ENCODE results near the gene PKN1. TPM values are rescaled to one million over a fixed set of nuclear protein-coding genes. Genes with fewer than 3 reads are reported as not detected.

PKN1 gene
- total and polyA plus RNA-seq, 2 experiments from 2014 or later: 86.8 to 201 TPM

DNA sequence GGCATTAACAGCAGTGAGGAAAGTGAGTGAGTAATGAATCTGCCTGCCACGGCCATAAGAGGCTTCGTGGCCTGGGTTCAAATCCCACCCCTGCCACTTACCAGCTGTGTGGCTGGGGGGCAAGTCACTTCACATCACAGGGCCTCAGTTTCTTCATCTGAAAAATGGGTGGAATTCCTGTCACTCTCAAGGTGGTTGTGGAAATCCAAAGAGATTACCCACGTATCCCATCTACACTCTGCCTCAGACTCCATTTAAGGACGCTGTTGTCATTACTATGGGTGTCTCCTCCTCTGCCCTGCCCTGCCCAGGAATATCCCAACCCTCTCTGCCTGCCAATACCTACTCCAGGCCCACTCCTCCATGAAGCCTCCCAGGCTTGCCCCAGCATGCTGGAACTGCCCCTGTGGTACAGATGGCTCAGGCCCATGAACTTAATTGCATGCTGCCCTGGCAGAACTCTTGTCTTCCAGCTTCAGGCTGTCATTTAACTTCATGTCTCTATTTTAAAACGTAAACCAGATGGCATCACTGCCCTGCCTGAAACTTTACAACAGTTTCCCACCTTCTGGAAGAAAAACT is 59.7 kb downstream of the PKN1 start (continued):
- TF ChIP-seq ZNF462 (CRISPR knock-in tag; IDR thresholded peaks at IDR 0.05): no peak
- no peak for TF ChIP-seq ZNF114 (CRISPR knock-in tag; IDR thresholded peaks at IDR 0.05)
- no peak for TF ChIP-seq EZH2phosphoT487 (IDR thresholded peaks at IDR 0.05; ENCODE audit: unreplicated experiment)

DNA sequence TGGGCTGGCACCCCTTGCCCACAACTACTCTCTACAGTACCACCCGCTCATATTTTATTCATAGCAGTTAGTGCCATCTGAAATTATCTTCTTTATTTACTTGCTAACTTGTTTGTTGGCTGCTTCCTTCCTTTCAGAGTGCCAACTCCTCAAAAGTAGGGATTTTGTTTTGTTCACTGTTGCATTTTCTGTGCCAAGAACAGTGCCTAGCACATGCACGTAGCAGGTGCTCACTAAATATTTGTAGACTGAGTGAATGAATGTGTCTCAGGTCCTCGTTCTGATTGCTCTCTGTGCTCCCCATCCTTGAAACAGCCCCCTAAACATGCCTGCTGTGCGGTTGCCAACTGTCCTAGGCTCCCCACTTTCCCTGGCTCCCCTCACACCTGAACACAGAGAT is 61.3 kb downstream of the PKN1 start:
- Histone ChIP-seq H3K4me1 (ENCODE audit: insufficient read depth) (no peaks in the 10 kb centered on the region; the same call in 1 of the 2 replicates), H3K4me3 (peak overlapping the region; percentile 90), H3K9me2 (ENCODE audit: insufficient read depth) (no peaks in the 10 kb centered on the region), H3K27me3 (ENCODE audit: insufficient read depth) (no peaks in the 10 kb centered on the region), H3K4me2 (peak overlapping the region; percentile 95), H3K27ac (ENCODE audit: low read depth) (no peak overlapping the region), H3K36me3 (ENCODE audit: insufficient read depth) (peaks cover 6% of the 10 kb centered on the region; the same call in 1 of the 2 replicates), H4K20me1 (replicated peaks; ENCODE audit: insufficient read depth) (peaks cover 8% of the 10 kb centered on the region; the same call in 1 of the 2 replicates), H2AFZ (no peak overlapping the region), H3F3A (replicated peaks; ENCODE audit: low read depth) (peaks cover 11% of the 10 kb centered on the region), H3K79me2 (replicated peaks; ENCODE audit: insufficient read depth) (peaks cover 28% of the 10 kb centered on the region)
- ATAC-seq: no peak
- no peak for DNase-seq (ENCODE audit: low spot score)
- no peak overlapping the region for H3K27ac Mint-ChIP-seq
- H3K4me3 Mint-ChIP-seq: peak overlapping the region; percentile 89
- no peaks in the 10 kb centered on the region for H3K9me3 Mint-ChIP-seq
- peaks cover 16% of the 10 kb centered on the region for H3K27me3 Mint-ChIP-seq (ENCODE audit: insufficient read depth, low read depth, poor library complexity)
- peaks cover 32% of the 10 kb centered on the region for H3K36me3 Mint-ChIP-seq (ENCODE audit: low read depth)
- peaks cover 22% of the 10 kb centered on the region for H3K4me1 Mint-ChIP-seq
- TF ChIP-seq EZH2 (IDR thresholded peaks at IDR 0.05; ENCODE audit: low read depth, unreplicated experiment): no peak
- no peak for TF ChIP-seq NANOG (IDR thresholded peaks at IDR 0.05; ENCODE audit: borderline replicate concordance)
- no peak for TF ChIP-seq ZNF331 (CRISPR knock-in tag; IDR thresholded peaks at IDR 0.05; ENCODE audit: low read depth)
- TF ChIP-seq ZNF114 (CRISPR knock-in tag; IDR thresholded peaks at IDR 0.05): no peak
- TF ChIP-seq, protein P1, sequence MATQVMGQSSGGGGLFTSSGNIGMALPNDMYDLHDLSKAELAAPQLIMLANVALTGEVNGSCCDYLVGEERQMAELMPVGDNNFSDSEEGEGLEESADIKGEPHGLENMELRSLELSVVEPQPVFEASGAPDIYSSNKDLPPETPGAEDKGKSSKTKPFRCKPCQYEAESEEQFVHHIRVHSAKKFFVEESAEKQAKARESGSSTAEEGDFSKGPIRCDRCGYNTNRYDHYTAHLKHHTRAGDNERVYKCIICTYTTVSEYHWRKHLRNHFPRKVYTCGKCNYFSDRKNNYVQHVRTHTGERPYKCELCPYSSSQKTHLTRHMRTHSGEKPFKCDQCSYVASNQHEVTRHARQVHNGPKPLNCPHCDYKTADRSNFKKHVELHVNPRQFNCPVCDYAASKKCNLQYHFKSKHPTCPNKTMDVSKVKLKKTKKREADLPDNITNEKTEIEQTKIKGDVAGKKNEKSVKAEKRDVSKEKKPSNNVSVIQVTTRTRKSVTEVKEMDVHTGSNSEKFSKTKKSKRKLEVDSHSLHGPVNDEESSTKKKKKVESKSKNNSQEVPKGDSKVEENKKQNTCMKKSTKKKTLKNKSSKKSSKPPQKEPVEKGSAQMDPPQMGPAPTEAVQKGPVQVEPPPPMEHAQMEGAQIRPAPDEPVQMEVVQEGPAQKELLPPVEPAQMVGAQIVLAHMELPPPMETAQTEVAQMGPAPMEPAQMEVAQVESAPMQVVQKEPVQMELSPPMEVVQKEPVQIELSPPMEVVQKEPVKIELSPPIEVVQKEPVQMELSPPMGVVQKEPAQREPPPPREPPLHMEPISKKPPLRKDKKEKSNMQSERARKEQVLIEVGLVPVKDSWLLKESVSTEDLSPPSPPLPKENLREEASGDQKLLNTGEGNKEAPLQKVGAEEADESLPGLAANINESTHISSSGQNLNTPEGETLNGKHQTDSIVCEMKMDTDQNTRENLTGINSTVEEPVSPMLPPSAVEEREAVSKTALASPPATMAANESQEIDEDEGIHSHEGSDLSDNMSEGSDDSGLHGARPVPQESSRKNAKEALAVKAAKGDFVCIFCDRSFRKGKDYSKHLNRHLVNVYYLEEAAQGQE (IDR thresholded peaks at IDR 0.05; ENCODE audit: unreplicated experiment): no peak
- TF ChIP-seq EZH2phosphoT487 (IDR thresholded peaks at IDR 0.05; ENCODE audit: unreplicated experiment): no peak
